HG03354 (cell line): ENCODE data around the gene ULK2.
"Not testable (repeated sequence)": the region's sequence is repeated elsewhere in the genome, so short reads cannot be mapped to it uniquely, and the experiment has no call there.

Experiments
- ATAC-seq: cut with Tn5 transposase; IDR thresholded peaks from one replicate; pipeline ENCODE4 v1.9.1; 2021; ENCODE audit warnings: mild to moderate bottlenecking; ENCODE audit not compliant: unreplicated experiment, poor library complexity, severe bottlenecking

Gene ULK2

GRCh38 chr17:19867329-19868078, at the start of gene ULK2:
ULK2 (minus strand) TSS chr17:19867936; CDS start chr17:19867417, 519 bp downstream.
- peak; percentile 59 for ATAC-seq

GRCh38 chr17:19915245-19915978, 47.7 kb upstream of the ULK2 start:
- ATAC-seq = no peak

- no peak for ATAC-seq
These were observed 43.3 kb upstream of the ULK2 start for GRCh38 chr17:19911033-19911432.

GRCh38 chr17:19909139-19909538, 41.4 kb upstream of the ULK2 start:
- ATAC-seq = no peak

GRCh38 chr17:19905502-19905901, 37.8 kb upstream of the ULK2 start:
- ATAC-seq = no peak

- ATAC-seq = no peak
These were observed 37.2 kb upstream of the ULK2 start for GRCh38 chr17:19904924-19905323.

- no peak for ATAC-seq
These were observed 36.7 kb upstream of the ULK2 start for GRCh38 chr17:19904412-19904811.

GRCh38 chr17:19900809-19901208, 33.1 kb upstream of the ULK2 start:
- ATAC-seq = no peak

GRCh38 chr17:19897903-19898302, 30.2 kb upstream of the ULK2 start:
- no peak for ATAC-seq

- ATAC-seq = no peak
These were observed 29.5 kb upstream of the ULK2 start for GRCh38 chr17:19897090-19897837.

- ATAC-seq = no peak
These were observed 28.9 kb upstream of the ULK2 start for GRCh38 chr17:19896679-19897078.

GRCh38 chr17:19890554-19890953, 22.8 kb upstream of the ULK2 start:
- not testable (repeated sequence) for ATAC-seq

GRCh38 chr17:19890001-19890400, 22.3 kb upstream of the ULK2 start:
- ATAC-seq = not testable (repeated sequence)

- no peak for ATAC-seq
These were observed 18.4 kb upstream of the ULK2 start for GRCh38 chr17:19886116-19886515.

GRCh38 chr17:19883537-19884215, 15.9 kb upstream of the ULK2 start:
- ATAC-seq = no peak

GRCh38 chr17:19880393-19880792, 12.7 kb upstream of the ULK2 start:
- no peak for ATAC-seq

- no peak for ATAC-seq
These were observed 9.7 kb upstream of the ULK2 start for GRCh38 chr17:19877364-19877945.

- no peak for ATAC-seq
These were observed 8.9 kb upstream of the ULK2 start for GRCh38 chr17:19876529-19877161.

GRCh38 chr17:19874256-19874655, 6.5 kb upstream of the ULK2 start:
- no peak for ATAC-seq
